ENCODE results near the gene CFAP52.

DNA sequence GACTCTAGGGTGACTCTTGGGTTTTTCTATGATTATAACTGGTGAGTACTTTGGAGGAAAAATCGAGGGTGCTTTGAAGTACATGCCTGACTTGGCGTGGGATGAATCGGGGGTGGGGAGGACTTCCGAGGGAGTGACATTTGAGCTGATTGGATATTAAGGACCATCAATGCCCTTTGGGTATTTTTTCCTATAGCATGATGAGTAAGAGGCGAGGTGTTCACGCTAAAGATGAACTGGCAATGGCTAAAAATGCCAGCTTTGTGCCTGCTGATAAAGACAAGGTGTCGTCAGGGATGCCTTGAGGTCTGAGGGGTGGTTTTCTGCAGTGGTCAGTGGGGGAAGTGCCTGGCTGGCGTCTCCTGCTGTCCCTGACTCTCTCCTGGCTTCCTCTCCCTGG lies 94.2 kb downstream of the CFAP52 start:
- TF ChIP-seq POLR2AphosphoS5 (IDR thresholded peaks at IDR 0.05; ENCODE audit: low read depth, low read length) (no peak), NRF1 (IDR thresholded peaks at IDR 0.05; ENCODE audit: low read depth, low read length) (no peak), SIN3A (conservative IDR thresholded peaks at IDR 0.05 in 1 of 2, IDR thresholded peaks at IDR 0.05 in 1 of 2; ENCODE audit: low read depth in 1 of 2, low read length in 2 of 2) (no peak), EP300 (IDR thresholded peaks at IDR 0.05; ENCODE audit: borderline replicate concordance in 1 of 2, low read depth in 2 of 2, low read length in 2 of 2) (no peak), JUND (IDR thresholded peaks at IDR 0.05; ENCODE audit: low read length) (no peak), RXRA (IDR thresholded peaks at IDR 0.05; ENCODE audit: insufficient read depth, low read depth, low read length) (no peak)
- TF ChIP-seq, protein P1, sequence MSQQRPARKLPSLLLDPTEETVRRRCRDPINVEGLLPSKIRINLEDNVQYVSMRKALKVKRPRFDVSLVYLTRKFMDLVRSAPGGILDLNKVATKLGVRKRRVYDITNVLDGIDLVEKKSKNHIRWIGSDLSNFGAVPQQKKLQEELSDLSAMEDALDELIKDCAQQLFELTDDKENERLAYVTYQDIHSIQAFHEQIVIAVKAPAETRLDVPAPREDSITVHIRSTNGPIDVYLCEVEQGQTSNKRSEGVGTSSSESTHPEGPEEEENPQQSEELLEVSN (IDR thresholded peaks at IDR 0.05), result no peak
- TF ChIP-seq, protein P2, sequence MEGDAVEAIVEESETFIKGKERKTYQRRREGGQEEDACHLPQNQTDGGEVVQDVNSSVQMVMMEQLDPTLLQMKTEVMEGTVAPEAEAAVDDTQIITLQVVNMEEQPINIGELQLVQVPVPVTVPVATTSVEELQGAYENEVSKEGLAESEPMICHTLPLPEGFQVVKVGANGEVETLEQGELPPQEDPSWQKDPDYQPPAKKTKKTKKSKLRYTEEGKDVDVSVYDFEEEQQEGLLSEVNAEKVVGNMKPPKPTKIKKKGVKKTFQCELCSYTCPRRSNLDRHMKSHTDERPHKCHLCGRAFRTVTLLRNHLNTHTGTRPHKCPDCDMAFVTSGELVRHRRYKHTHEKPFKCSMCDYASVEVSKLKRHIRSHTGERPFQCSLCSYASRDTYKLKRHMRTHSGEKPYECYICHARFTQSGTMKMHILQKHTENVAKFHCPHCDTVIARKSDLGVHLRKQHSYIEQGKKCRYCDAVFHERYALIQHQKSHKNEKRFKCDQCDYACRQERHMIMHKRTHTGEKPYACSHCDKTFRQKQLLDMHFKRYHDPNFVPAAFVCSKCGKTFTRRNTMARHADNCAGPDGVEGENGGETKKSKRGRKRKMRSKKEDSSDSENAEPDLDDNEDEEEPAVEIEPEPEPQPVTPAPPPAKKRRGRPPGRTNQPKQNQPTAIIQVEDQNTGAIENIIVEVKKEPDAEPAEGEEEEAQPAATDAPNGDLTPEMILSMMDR (IDR thresholded peaks at IDR 0.05; ENCODE audit: control extremely low read depth in 1 of 3, insufficient read depth in 1 of 3, low read depth in 1 of 3, low read length in 3 of 3), result no peak
- TF ChIP-seq, protein P3, sequence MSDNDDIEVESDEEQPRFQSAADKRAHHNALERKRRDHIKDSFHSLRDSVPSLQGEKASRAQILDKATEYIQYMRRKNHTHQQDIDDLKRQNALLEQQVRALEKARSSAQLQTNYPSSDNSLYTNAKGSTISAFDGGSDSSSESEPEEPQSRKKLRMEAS (IDR thresholded peaks at IDR 0.05), result no peak

All from H1 (cell line).